Left ventricle myocardium inferior (tissue), 1 donor: ENCODE data around the gene NUP37. TPM values are rescaled to one million over a fixed set of nuclear protein-coding genes. Genes with fewer than 3 reads are reported as not detected.

Experiments used
- DNase-seq: peaks from one replicate; pipeline ENCODE4 v3.0.0-alpha.2; 2020
- H3K27ac ChIP-seq: fragments of 200-600 bp; replicated peaks from 2 replicates; pipeline ENCODE4 v1.8.0; 2021
- H3K27me3 ChIP-seq: fragments of 200-600 bp; 2 replicates; pipeline ENCODE4 v1.8.0; 2021; ENCODE audit warnings: low read depth
- H3K36me3 ChIP-seq: fragments of 200-600 bp; 2 replicates; pipeline ENCODE4 v1.8.0; 2021
- H3K4me1 ChIP-seq: fragments of 200-600 bp; 2 replicates; pipeline ENCODE4 v1.8.0; 2021
- H3K4me3 ChIP-seq: fragments of 200-600 bp; 2 replicates; pipeline ENCODE4 v1.8.0; 2021; ENCODE audit warnings: mild to moderate bottlenecking, moderate library complexity
- H3K9me3 ChIP-seq: fragments of 200-600 bp; replicated peaks from 2 replicates; pipeline ENCODE4 v1.8.0; 2021
- intact Hi-C: fragments of 100-400 bp; cut with micrococcal nuclease; formaldehyde crosslinking; loops from one replicate; pipeline ENCODE4 v1.11.0; 2022
- total RNA-seq: library from RNA; stranded (reverse); fragmentation: NEBNext Ultra II Directional; extraction: Animal tissue kit (Norgen Biotek cat#: 25700); gene quantifications from one replicate; pipeline ENCODE4 v1.2.1, GENCODE V29; 2021
- TF ChIP-seq, protein P1 (sequence below): fragments of 200-600 bp; IDR thresholded peaks from 2 replicates; pipeline ENCODE4 v1.8.0; 2021; ENCODE audit warnings: antibody characterized with exemption, mild to moderate bottlenecking, borderline replicate concordance
- donor health status: DM: no; HTN: yes; CAD: no; lungs with severe emphysema.

NUP37 gene
- total RNA-seq, 1 donor from 2014 or later = 20.6 TPM

DNA sequence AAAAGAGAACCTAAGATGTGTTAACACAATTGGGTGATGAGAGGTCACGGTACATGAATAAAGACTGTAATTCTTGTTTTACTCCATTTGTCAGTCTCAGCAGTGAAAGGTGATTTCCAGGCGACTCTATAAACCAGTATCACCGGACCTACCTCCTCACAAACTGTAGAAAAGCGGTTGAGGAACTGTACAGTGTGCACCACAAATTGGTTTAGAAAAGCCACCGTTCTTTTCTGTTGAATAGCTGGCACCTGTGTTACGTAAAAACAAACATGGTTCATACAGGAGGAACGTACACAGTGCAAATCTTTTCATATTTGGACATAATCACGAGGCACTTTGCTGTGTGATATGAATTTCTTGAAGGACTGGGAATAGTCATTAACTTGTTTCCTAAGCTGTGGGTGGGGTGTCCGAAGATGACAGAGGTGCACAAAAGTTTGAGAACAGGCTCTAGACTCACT lies 58.8 kb downstream of the NUP37 start:
- H3K9me3 ChIP-seq = no peaks in the 10 kb centered on the region
- H3K4me3 ChIP-seq = peak overlapping the region; percentile 78
- H3K27me3 ChIP-seq = no peaks in the 10 kb centered on the region
- intact Hi-C loops = no loop called here
- H3K27ac ChIP-seq = peak overlapping the region; percentile 87
- H3K36me3 ChIP-seq = peaks cover 21% of the 10 kb centered on the region
- TF ChIP-seq, protein P1, sequence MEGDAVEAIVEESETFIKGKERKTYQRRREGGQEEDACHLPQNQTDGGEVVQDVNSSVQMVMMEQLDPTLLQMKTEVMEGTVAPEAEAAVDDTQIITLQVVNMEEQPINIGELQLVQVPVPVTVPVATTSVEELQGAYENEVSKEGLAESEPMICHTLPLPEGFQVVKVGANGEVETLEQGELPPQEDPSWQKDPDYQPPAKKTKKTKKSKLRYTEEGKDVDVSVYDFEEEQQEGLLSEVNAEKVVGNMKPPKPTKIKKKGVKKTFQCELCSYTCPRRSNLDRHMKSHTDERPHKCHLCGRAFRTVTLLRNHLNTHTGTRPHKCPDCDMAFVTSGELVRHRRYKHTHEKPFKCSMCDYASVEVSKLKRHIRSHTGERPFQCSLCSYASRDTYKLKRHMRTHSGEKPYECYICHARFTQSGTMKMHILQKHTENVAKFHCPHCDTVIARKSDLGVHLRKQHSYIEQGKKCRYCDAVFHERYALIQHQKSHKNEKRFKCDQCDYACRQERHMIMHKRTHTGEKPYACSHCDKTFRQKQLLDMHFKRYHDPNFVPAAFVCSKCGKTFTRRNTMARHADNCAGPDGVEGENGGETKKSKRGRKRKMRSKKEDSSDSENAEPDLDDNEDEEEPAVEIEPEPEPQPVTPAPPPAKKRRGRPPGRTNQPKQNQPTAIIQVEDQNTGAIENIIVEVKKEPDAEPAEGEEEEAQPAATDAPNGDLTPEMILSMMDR = no peak
- H3K4me1 ChIP-seq = peaks cover 9% of the 10 kb centered on the region
- DNase-seq = no peak

DNA sequence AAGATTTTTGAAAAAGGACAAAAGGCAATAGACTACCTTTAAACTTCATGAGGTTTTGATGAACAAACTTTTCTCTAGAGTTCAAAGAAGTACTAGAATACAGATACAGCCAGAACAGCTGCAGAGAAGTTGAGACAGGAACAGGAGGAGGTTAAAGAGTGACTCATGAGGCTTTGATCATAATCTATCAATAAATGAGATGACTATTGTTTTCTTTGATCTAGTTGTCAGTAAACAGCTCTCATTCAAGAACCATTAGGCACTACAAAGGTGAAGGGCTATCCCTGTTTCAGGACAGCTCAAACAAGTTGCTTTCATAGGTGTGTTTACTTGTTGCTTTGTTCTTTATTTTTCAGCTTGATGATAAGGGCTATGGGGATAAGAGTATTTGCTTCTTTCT lies 60.6 kb downstream of the NUP37 start:
- Histone ChIP-seq H3K27ac (no peak overlapping the region), H3K27me3 (no peaks in the 10 kb centered on the region), H3K4me3 (no peak overlapping the region), H3K36me3 (peaks cover 38% of the 10 kb centered on the region), H3K9me3 (no peaks in the 10 kb centered on the region), H3K4me1 (peaks cover 9% of the 10 kb centered on the region)
- no peak for DNase-seq
- intact Hi-C loops = no loop called here
- TF ChIP-seq, protein P1 = no peak

DNA sequence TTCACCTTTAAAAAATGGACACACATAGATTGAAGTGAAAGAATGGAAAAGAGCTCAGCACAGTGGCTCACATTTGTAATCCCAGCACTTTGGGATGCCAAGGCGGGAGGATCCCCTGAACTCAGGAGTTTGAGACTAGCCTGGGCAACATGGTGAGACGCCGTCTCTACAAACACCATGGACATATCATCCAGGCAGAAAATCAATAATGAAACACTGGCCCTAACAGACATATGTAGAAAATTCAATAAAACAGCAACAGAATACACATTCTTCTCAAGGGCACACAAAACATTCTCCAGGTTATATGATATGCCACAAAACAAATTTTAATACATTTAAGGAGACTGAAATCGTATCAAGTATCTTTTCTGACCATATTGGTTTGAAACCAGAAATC lies 65.6 kb downstream of the NUP37 start:
- Histone ChIP-seq H3K4me1 (no peaks in the 10 kb centered on the region), H3K9me3 (no peaks in the 10 kb centered on the region), H3K27me3 (no peaks in the 10 kb centered on the region), H3K4me3 (no peak overlapping the region), H3K27ac (no peak overlapping the region), H3K36me3 (peaks cover 75% of the 10 kb centered on the region)
- no peak for DNase-seq
- TF ChIP-seq, protein P1 = no peak
- intact Hi-C loops = no loop called here

DNA sequence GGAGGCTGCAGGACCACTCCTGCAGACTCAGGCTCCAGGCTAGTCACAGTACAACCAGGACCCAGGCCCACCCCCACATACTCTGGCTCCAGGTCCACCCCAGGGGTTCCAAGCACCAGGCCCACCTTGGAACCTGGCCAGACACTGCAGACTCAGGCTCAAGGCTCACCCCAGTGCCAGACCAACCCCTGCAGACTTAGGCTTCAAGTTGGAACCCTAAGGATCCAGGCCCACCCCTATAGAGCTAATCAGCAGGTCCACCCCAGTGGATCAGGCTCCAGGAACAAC lies 66.9 kb downstream of the NUP37 start:
- no peaks in the 10 kb centered on the region for H3K9me3 ChIP-seq
- H3K4me1 ChIP-seq = no peaks in the 10 kb centered on the region
- peaks cover 79% of the 10 kb centered on the region for H3K36me3 ChIP-seq
- no peak overlapping the region for H3K4me3 ChIP-seq
- H3K27ac ChIP-seq = no peak overlapping the region
- TF ChIP-seq, protein P1 = no peak
- H3K27me3 ChIP-seq = no peaks in the 10 kb centered on the region
- no peak for DNase-seq
- intact Hi-C loops = no loop called here

DNA sequence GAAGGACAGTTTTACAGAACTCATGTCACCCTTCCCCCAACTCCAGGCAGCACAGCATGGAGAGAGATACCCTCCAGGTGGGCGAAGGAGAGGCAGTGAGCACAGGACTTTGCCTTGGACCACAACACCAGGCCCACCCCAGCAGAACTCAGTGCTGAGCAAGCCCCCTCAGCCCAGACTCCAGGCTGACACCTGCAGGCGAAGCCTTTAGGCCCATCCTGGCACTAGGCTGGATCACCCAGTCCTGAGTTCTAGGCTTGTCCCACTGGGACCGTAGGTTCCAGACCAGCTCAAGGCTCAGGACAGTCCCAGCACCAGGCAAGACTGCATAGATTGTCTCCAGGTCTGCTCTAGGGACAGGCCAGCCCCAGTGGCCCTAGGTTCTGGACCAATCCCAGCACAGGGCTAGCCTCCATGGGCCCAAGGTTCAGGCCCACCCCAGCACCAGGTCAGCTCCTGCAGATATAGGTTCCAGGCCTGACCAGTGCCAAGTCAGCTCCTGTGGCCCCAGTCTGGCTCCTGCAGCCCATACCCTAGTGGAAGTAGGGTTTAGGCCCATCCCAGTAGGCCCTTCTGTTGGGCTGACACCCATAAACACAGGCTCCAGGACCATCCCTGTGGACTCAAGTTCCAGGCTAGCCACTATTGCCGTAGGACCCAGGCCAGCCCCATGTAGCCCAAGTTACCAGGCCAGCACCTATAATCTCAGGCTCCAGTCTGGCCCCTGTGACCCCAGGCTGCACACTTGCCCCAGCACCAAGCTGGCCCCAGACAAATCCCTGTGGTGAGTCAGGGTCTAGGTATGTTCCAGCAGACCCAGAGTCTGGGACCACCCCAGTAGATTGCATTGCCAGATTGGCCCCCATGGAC lies 67.5 kb downstream of the NUP37 start:
- Histone ChIP-seq H3K4me3 (no peak overlapping the region), H3K27me3 (no peaks in the 10 kb centered on the region), H3K27ac (no peak overlapping the region), H3K9me3 (no peaks in the 10 kb centered on the region), H3K36me3 (peaks cover 80% of the 10 kb centered on the region), H3K4me1 (no peaks in the 10 kb centered on the region)
- TF ChIP-seq, protein P1 = no peak
- intact Hi-C loops = no loop called here
- DNase-seq = no peak
